ENCODE data around the gene HYAL3. TPM values are rescaled to one million over a fixed set of nuclear protein-coding genes. Genes with fewer than 3 reads are reported as not detected.

Gene HYAL3
- total and polyA plus RNA-seq, 11 donors: 1.0 to 3.2 (median 1.6) TPM

DNA sequence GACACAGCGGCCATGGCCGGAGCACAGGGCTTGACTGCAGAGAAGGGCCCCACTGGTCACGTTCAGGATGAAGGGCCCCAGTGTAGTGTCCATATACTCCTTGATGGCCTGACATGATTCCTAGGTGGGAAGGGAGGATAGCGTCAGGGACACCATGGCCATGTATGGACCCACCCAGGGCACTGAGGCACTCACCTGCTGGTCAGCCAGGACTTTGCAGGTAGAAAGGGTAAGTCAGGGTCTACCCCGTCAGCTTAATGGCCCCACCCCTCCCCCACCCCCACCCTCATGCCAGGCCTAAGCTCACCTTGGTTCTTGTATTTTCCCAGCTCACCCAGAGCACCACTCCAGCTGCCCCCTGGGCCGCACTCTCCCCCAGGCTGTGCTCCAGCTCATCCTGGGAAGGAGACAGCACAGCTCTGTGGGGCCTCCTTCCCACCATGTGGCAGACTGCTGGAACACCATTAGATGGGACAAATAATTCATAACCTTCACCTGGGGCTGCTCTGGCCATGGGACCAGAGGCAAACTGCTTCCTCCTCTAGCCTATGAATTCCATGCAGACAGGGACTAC, 1.6 kb upstream of the HYAL3 start:
- Histone ChIP-seq H3K4me1 (peaks cover 11 to 58% (median 43%) of the 10 kb centered on the region in 12 donors), H3K4me3 (peak overlapping the region in 9 of 12 donors; percentile 56 to 81 (median 69)), H3K9me3 (no peaks in the 10 kb centered on the region), H3K27ac (peak overlapping the region; percentile 75 to 97 (median 94)), H3K36me3 (peaks cover 0 to 15% (median 0%) of the 10 kb centered on the region in 9 donors), H3K27me3 (no peaks in the 10 kb centered on the region)
- DNase-seq (no peak), ATAC-seq (no peak)
- TF ChIP-seq, protein P1, sequence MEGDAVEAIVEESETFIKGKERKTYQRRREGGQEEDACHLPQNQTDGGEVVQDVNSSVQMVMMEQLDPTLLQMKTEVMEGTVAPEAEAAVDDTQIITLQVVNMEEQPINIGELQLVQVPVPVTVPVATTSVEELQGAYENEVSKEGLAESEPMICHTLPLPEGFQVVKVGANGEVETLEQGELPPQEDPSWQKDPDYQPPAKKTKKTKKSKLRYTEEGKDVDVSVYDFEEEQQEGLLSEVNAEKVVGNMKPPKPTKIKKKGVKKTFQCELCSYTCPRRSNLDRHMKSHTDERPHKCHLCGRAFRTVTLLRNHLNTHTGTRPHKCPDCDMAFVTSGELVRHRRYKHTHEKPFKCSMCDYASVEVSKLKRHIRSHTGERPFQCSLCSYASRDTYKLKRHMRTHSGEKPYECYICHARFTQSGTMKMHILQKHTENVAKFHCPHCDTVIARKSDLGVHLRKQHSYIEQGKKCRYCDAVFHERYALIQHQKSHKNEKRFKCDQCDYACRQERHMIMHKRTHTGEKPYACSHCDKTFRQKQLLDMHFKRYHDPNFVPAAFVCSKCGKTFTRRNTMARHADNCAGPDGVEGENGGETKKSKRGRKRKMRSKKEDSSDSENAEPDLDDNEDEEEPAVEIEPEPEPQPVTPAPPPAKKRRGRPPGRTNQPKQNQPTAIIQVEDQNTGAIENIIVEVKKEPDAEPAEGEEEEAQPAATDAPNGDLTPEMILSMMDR (IDR thresholded peaks at IDR 0.05): no peak
- no peak for TF ChIP-seq POLR2A (IDR thresholded peaks at IDR 0.05)
- WGBS, 4 donors: 79 to 90% (median 81%) methylated on average over 6 of the region's 6 CpGs
- intact Hi-C loops (cut with DNase I): loop anchor here in 2 of 10 donors (1.0 to 5.0 kb wide), 2 partner anchors 22 to 48 kb away; partner anchors contain the start of gene HYAL2 (in 1 of the 2)

GRCh38 chr3:50299929-50300680, 900 bp upstream of the HYAL3 start:
- H3K27ac ChIP-seq: peak overlapping the region; percentile 75 to 97 (median 94)
- TF ChIP-seq POLR2A (IDR thresholded peaks at IDR 0.05): no peak
- TF ChIP-seq, protein P1 (IDR thresholded peaks at IDR 0.05): no peak
- ATAC-seq (no peak), DNase-seq (peak in 3 of 5 donors; percentile 31 to 68 (median 60))
- peaks cover 0 to 15% (median 0%) of the 10 kb centered on the region in 9 donors for H3K36me3 ChIP-seq
- H3K27me3 ChIP-seq: no peaks in the 10 kb centered on the region
- H3K9me3 ChIP-seq: no peaks in the 10 kb centered on the region
- H3K4me3 ChIP-seq: peak overlapping the region in 11 of 12 donors; percentile 27 to 81 (median 61)
- 47 to 50% (median 50%) methylated on average over 12 of the region's 12 CpGs for WGBS, 4 donors
- intact Hi-C loops (cut with DNase I): loop anchor here in 3 of 10 donors (1.0 to 10.0 kb wide), 3 partner anchors 22 to 365 kb away; partner anchors contain the start of gene HYAL2 (in 1 of the 3)
- peaks cover 11 to 58% (median 43%) of the 10 kb centered on the region in 12 donors for H3K4me1 ChIP-seq

- peak overlapping the region in 11 of 12 donors; percentile 27 to 81 (median 61) for H3K4me3 ChIP-seq
- TF ChIP-seq, protein P1 (IDR thresholded peaks at IDR 0.05): no peak
- no peak for TF ChIP-seq POLR2A (IDR thresholded peaks at IDR 0.05)
- 0 to 1% (median 1%) methylated on average over 12 of the region's 12 CpGs for WGBS, 4 donors
- peak overlapping the region; percentile 75 to 97 (median 94) for H3K27ac ChIP-seq
- ATAC-seq (no peak), DNase-seq (no peak)
- peaks cover 0 to 15% (median 0%) of the 10 kb centered on the region in 9 donors for H3K36me3 ChIP-seq
- H3K27me3 ChIP-seq: no peaks in the 10 kb centered on the region
- peaks cover 11 to 58% (median 43%) of the 10 kb centered on the region in 12 donors for H3K4me1 ChIP-seq
- intact Hi-C loops (cut with DNase I): loop anchor here in 1 of 10 donors (10.0 kb wide), 1 partner anchor 365 kb away; no protein-coding TSS in a partner anchor
- H3K9me3 ChIP-seq: no peaks in the 10 kb centered on the region
These were observed 378 bp upstream of the HYAL3 start for GRCh38 chr3:50299638-50299928.
